Cardiac fibroblast (primary cell): ENCODE results near the gene AKAP5.
A peak's percentile ranks its signal among the peaks of the same experiment; 100 is the strongest.

Experiments
- DNase-seq, 2 donors: peaks; one replicate each; pipeline versions ENCODE4 v3.0.0 to v3.0.0-alpha.2; 2010; ENCODE audit warnings: low read depth in 2 of 2
- H3K4me3 ChIP-seq, 2 donors: replicated peaks in 1 of 2; 1 replicate in 1 of 2; 2 replicates in 1 of 2; pipeline ENCODE4 v1.5.1; 2011; ENCODE audit warnings: low read depth in 2 of 2, low read length in 2 of 2, mild to moderate bottlenecking in 2 of 2, moderate library complexity in 1 of 2
- TF ChIP-seq, protein P1 (sequence below): IDR thresholded peaks from one replicate; pipeline ENCODE4 v1.5.1; 2011; ENCODE audit warnings: low read depth, mild to moderate bottlenecking, low read length, inconsistent platforms

Gene AKAP5

DNA sequence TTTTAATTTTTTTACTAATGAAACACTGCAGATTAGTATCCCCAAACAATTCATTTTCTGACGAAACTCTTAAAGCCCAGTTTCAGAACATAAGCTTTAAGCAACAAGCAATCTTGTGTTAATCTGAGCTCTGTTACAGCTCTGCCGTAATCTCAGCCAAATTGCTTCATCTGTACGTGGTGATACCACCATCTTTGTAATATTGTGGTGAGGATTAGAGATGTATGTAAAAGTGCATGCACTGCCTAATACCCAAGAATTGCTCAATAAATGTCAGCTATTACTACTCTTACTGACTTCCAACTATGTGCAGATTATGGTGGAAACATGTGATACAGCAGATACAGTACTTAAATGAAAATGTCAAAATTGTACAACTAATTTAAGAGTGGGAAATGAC lies 1.8 kb downstream of the AKAP5 start:
- TF ChIP-seq, protein P1, sequence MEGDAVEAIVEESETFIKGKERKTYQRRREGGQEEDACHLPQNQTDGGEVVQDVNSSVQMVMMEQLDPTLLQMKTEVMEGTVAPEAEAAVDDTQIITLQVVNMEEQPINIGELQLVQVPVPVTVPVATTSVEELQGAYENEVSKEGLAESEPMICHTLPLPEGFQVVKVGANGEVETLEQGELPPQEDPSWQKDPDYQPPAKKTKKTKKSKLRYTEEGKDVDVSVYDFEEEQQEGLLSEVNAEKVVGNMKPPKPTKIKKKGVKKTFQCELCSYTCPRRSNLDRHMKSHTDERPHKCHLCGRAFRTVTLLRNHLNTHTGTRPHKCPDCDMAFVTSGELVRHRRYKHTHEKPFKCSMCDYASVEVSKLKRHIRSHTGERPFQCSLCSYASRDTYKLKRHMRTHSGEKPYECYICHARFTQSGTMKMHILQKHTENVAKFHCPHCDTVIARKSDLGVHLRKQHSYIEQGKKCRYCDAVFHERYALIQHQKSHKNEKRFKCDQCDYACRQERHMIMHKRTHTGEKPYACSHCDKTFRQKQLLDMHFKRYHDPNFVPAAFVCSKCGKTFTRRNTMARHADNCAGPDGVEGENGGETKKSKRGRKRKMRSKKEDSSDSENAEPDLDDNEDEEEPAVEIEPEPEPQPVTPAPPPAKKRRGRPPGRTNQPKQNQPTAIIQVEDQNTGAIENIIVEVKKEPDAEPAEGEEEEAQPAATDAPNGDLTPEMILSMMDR, result no peak
- H3K4me3 ChIP-seq, result no peak overlapping the region
- peak in 1 of 2 donors; percentile 41 for DNase-seq

DNA sequence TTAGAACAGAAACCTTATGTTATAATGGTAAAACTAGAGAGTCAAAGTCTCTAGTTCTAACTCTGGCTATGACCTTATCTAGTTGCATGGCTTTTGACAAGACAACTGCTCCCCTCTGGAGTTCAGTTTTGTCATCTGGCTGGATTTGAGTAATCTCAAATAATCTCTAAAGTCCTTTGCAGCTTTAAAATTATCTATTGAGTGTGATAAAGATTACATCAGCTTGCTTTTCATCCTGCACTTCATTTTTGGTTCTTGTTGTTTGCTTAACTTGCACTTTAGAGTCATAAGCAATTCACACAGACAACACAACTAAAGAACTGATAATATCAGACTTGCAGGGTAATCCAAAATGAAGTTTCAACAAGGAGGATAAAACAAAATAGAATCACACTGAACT lies 2.3 kb downstream of the AKAP5 start:
- no peak overlapping the region for H3K4me3 ChIP-seq
- TF ChIP-seq, protein P1, result no peak
- DNase-seq, result no peak

DNA sequence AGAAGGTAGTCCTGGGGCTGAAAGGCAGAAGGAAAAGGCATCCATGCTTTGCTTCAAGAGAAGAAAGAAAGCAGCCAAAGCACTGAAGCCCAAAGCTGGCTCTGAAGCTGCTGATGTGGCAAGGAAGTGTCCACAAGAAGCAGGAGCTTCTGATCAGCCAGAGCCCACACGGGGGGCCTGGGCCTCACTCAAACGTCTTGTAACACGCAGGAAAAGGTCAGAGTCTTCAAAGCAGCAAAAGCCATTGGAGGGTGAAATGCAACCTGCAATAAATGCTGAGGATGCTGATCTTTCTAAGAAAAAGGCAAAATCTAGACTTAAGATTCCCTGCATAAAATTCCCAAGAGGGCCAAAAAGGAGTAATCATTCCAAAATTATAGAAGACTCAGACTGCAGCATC lies 3.2 kb downstream of the AKAP5 start:
- no peak for DNase-seq
- TF ChIP-seq, protein P1, result no peak
- no peak overlapping the region for H3K4me3 ChIP-seq

DNA sequence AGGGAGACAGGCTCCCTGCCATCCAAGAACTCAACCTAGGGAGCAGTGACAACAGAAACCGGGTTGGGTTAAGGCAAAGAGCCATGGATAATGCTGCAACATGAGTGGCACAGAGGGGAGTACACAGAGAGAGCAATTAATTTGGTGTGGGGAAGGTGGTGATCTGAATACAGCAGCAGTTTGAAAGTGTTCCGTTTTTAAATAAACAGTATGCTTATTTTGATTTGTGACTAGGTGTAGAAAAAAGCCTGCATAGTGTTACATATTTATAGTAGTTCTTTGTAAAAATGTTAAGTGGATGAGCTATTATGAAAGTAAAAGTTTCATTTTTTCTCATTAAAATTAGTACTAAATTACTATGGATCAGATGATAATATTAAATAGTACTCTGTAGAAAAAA lies 8.7 kb downstream of the AKAP5 start:
- no peak overlapping the region for H3K4me3 ChIP-seq
- no peak for DNase-seq

DNA sequence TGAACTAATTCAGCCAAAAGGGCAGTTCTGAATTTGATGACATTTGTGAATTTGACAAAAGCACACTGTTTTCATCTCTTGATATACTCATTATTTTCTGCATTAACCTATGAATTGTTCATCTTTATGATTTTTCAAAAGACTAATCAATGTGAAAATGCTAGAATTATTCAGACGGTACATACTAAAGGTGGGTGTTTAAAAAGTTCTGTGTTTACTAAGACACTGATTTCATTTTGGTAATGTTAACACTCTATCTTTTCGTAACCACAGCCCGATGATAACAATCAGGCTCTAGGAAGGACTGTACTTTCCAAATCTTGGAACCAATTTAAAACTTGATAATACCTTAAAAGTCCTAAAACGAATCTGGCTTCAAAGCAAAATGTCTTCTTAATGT lies 9.4 kb downstream of the AKAP5 start:
- DNase-seq, result no peak
- TF ChIP-seq, protein P1, result no peak
- no peak overlapping the region for H3K4me3 ChIP-seq

More for the DNA sequence above, 8.7 kb downstream of the AKAP5 start:
- TF ChIP-seq, protein P1, result no peak

DNA sequence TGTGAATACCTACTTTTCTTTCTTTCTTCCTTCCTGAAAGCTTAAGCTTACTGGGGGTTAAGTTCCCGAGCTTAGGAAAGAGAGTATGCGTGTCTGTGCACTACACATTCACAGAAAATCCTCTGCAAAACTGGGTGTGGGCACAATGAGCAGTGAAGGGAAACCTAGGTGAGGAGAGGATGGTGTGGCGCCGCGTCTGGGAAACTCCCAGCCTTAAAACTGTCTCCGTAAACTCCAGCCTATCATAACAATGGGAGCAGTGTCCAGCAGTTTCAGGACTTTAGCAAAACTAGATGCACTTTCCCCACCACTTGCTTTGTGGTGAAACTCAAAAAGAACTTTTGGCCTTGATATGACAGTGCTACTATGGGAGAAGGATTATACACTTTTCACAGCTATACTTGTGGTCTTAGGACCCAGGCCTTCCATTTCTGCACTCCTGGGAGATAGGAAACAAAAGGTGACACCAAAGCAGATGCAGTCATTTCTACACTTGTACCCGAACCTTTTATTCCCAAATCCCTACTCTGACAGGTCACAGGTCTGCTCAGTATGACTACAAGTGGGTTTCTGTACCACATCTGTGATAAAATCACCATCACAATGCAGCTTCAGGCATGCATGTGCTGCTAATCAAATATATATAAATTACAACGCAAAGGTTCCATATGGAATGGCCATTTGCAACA lies 10.4 kb downstream of the AKAP5 start:
- H3K4me3 ChIP-seq, result no peak overlapping the region
- TF ChIP-seq, protein P1, result no peak
- DNase-seq, result no peak

DNA sequence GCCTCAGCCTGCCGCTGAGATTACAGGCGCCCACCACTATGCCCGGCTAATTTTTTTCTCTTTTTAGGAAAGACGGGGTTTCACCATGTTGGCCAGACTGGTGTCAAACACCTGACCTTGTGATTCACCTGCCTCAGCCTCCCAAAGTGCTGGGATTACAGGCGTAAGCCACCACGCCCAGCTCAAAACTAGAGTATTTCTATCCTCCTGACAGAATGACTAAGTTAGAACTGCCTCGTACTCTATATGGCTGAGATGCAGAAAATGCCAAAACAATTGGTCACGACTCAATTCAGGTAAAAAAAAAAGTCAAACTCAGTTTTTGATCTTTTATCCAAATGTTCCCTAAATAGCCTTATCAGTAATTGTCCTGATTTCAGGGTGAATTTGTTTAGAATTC lies 11.1 kb downstream of the AKAP5 start:
- TF ChIP-seq, protein P1, result no peak
- DNase-seq, result no peak
- no peak overlapping the region for H3K4me3 ChIP-seq
